Dedifferentiated amniotic fluid mesenchymal stem cell (primary cell): ENCODE measurements around the gene ZNF319.
"Not testable (repeated sequence)": the region's sequence is repeated elsewhere in the genome, so short reads cannot be mapped to it uniquely, and the experiment has no call there.

Source experiments
- DNase-seq: peaks from one replicate; pipeline ENCODE4 v3.0.0-alpha.2; 2016; ENCODE audit errors: extremely low spot score

The ZNF319 gene

DNA sequence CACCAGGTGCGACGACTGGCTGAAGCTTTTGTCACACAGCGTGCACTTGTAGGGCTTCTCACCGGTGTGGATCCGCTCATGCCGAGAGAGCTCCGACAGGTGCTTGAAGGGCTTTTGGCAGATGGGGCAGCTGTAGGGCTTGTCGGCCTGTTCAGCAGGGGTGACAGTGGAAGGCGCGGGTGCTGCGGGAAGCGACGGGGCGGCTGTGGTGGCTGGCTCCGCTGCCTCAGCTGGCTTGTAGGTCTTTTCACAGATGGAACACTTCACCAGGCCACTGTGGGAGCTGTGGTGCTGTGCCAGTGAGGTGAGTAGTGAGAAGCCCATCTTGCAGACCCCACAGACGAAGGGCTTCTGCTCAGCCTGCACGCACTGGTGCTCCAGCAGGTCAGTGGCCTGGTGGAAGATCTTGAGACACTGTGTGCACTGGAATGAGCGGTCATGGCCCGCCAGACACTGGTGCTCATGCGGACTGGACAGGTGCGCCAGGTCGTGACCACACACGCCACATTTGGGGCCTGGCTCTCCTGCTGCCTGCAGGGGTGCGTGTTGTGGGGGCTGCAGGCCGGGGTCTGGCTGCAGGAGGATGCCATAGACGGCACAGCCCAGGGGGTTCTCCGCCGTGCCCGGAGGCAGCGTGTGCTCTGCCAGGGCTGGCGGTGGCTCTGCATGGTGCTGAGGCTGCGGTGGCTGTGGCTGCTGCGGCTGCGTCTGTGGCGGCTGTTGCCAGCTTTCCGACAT lies 2.8 kb downstream of the ZNF319 start:
- no peak for DNase-seq

DNA sequence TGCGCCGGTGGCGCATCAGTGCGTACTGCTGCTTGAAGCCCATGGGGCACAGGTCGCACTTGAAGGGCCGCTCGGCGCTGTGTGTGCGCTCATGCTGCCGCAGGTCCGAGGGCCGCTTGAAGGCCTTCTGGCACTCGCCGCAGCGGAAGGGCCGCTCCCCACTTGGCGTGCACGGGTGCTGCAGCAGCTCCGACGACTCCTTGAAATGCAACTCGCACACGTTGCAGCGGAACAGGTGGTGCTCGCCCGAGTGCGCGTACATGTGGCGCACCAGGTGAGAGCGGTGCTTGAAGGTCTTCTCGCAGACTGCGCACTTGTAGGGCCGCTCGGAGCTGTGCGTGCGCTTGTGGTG lies 3.3 kb downstream of the ZNF319 start:
- DNase-seq: no peak

DNA sequence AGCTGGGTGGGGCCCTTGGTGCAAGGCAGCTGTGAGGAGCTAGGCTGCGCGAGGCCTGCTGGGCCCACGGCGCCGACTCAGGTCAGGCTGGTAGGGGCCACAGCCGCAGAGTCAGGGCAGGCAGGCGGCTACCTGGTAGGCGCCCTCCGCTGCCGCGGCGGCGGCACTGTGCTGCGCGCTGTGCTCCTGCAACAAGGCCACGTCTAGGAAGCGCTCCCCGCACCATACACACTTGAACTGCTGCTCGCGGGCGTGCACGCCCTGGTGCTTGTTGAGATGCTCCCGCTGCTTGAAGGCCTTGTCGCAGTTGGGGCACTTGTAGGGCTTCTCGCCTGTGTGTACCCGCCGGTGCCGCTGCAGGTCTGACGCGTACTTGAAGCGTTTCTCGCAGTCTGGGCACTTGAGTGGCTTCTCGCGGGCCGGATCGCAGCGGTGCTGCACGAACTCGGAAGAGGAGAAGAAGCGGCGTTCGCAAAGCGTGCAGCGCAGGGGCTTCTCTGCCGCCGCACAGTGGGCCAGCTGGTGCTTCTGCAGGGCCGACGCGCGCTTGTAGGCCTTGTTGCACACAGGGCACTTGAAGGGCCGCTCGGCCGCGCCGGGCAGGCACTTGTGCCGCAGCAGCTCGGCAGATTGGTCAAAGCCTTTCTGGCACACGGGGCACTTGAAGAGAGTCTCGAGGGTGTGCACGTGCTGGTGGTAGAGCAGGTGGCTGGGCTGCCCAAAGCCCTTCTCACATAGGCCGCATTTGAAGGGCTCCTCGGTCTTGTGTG lies 3.9 kb downstream of the ZNF319 start:
- no peak for DNase-seq

DNA sequence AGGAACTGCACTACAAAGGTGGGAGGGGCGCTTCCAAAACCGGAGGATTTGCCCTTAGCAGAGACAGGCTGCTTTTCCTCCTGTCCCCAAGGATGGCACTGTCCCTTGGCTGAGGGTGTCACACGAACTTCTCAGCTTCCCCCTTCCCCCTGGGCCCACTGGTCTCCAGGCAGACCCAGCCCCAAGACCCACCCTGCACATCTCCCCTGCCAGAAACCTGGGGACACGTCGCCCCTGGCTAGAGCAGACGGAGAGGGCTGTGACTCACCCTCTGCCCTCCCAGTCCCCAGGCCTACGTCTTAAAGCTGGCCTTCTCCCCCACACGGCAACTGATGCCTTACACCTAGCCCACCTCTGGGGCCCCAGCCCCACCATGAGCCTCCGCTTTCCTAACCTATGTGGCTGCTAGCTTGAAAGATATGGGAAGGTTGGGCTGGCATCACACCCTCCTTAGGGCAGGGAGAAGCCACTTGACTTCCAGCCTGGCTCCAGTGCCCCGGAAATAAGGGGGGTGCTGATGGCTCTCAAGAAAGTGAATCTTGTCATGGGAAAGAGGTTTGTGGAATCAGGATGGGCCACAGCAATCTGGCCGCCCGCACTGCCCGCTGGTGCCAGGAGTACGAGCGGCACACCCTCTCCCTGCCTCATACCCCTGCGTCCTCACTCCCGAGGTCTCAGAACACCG lies 4.6 kb downstream of the ZNF319 start:
- DNase-seq: no peak

DNA sequence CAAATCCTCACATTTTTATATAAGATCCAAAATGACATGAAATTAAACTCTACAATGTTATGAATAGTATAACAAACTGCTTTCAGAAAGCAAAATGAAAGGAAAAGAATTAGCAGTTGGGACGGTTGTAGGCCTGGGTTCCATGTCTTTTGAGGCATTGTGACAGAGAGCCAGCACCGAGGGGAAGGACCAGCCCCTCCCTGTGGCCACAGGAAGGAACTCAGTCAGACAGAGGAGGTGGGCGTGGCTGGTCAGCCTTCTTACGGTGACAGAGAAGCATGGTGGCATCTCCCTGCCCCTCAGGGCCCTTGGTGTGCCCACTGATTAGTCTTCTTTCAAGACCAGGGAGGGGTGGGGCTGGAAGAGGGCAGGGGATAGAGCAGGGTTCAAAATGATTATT lies 5.7 kb downstream of the ZNF319 start:
- DNase-seq: no peak

DNA sequence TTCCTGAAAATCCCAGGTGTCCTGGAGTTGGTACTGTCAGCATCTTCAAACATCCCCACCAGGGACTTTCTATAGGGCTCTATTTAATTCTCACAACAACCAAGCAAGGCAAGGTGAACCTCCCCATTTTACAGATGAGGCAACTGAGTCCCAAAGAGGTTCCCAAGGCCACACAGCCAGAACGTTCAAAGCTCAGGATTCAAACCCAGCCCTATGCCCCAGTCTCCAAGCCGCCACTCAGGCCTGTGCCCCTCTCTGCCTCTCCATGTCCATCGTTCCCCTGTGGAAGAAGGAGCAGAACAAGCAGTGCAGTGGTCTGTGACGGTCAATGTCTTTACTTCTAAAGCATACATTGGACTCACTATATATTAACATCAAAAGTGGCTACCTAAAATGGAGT lies 6.1 kb downstream of the ZNF319 start:
- no peak for DNase-seq

DNA sequence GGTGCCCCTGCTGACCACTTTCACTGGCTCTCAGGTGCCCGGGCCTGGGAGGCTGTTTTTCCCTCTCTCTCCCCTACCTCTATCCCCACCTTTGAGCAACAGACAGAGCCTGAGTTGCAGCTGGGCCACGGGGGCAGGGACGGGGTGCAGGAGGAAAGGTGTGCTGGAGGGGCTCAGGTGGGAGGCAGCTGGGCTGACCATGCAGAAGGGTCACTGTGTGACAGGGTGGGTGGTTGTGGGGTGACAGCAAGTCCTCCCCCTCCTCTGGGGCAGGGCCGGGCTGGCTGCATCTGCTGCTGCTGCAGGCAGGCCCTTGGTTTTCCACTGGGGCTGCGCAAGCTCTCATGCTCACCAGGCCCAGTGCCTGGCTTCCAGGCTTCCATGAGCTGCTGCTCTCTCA lies 6.6 kb downstream of the ZNF319 start:
- no peak for DNase-seq

DNA sequence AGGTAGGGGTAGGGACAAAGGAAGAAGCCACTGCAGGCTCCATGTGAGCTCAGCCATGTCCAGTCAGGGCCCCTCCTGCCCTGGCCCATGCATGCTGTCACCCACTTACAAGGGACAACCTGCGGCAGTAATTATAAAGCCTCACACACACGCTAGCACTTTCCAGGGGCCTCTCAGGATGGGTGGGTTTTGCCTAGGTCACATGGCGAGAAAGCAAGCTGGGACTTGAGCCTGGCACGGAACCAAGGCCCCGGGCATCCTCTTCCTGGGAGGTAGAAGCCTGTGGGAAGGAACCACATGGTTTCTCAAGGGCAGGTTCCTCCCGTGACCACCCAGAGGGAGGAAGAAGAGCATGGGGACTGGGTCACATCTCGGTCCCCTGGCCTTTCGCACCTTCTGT lies 7.0 kb downstream of the ZNF319 start:
- DNase-seq: no peak

DNA sequence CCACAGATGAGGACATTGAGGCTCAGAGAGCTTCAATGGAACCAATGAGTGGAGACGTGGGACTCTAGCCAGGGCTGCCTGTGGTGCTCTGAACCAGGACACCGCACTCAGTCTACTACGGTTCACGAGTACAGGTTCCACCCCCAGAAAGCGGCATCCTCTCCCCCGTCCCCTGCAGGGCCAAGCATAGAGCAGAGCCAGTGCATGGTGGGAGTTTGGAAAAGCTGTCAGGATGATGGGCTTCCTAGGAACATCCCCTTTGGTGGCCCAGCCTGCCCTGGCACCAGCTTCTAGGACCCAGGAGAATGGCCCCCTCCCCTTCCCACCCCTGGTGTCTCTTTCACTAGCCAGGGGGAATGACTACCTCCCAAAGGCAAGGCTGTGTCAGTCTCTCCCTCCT lies 8.4 kb downstream of the ZNF319 start:
- DNase-seq: no peak

DNA sequence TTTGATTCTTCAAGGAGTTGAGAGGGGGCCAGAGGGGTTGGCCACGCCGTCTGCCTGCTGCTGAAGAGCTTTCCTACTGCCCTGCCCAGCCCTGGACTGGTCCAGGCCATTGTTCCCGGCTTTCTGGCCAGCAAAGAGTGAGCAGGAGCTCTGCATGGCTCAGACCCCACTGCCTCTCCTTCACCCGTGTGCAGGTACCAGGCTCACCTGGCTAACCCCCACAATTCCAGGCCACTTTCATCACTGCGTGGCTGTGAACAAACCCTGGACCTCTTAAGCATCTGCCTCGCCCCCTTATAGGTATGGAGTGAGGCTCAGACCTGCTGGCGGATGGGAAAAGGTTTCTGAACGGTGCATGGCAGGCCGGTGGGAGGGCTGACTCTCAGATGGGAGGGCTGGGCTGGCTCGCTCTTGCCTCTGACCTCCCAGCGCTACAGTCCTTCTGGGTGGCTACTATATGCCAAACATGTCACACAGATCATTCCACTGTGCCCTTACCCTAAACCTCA lies 8.9 kb downstream of the ZNF319 start:
- no peak for DNase-seq

DNA sequence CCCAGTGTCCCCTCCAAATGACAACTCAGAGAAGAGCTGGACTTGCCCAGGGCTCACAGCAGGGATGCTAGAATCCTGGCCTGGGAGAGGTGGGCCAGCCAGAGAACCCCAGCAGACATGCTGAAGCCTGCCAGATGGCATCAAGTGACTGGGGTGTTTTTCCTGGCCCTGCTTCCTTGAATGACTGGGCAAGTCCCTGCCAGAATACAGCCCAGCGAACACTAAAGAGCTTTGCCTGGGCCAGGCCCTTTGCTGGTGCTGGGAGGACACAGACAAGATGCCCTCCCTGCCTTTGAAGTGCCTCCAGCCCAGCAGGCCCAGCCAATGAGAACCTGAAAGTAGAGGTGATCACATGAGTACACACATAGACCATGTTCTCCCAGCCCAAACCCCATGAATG lies 11.5 kb downstream of the ZNF319 start:
- no peak for DNase-seq

DNA sequence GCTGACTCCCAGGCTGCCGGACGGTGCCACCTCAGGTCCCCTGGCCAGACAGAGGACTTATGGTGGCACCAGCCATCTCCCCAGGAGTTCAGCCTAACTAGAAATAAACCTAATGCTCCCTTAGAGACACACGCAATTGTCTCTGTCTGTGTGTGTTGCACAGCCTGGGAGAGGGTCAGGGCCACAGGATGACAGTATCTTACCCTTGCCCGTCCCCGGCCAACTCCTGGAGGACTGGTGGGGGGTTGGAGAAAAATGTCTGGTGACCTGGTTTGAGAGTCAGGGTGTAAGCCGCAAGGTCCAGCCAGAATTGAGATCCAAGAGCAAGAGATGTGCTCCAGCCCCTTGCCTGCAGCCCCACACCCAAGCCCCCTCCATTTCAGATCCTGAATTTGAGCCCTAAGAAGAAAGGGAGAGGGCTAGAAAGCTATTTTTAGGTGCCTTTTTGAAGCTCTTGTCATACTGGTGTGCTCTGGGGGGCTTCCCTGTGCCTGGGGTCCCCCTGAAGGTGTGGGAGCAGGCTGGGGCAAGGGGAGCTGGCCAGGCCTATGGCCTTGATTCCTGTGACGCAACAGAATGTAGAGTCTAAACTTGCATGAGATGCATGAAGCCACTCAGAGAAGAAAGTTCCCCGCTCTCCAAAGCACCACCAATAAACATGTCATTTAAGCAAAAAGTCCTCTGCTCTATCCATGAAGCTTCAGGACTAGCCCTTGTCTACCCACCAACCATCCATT lies 12.9 kb downstream of the ZNF319 start:
- DNase-seq: no peak

DNA sequence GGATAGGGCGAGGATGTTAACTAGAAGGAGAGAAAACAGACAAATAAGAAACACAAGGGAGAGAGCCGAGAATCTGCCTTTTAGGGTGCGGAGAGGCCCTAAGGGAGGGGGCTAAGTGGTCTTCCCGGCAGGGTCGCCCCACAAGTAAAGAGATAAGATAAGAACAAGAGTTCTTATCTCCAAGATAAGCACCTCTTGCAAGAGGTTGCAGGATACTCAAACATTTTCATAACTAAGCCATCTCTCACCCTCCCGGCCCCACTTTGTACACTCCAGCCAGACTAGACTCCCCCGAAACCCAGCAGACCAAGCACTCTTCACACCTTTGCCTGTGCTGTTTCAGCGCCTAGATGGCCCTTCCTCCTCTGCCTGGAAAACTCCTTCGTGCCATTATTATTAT lies 14.3 kb downstream of the ZNF319 start:
- DNase-seq: no peak

DNA sequence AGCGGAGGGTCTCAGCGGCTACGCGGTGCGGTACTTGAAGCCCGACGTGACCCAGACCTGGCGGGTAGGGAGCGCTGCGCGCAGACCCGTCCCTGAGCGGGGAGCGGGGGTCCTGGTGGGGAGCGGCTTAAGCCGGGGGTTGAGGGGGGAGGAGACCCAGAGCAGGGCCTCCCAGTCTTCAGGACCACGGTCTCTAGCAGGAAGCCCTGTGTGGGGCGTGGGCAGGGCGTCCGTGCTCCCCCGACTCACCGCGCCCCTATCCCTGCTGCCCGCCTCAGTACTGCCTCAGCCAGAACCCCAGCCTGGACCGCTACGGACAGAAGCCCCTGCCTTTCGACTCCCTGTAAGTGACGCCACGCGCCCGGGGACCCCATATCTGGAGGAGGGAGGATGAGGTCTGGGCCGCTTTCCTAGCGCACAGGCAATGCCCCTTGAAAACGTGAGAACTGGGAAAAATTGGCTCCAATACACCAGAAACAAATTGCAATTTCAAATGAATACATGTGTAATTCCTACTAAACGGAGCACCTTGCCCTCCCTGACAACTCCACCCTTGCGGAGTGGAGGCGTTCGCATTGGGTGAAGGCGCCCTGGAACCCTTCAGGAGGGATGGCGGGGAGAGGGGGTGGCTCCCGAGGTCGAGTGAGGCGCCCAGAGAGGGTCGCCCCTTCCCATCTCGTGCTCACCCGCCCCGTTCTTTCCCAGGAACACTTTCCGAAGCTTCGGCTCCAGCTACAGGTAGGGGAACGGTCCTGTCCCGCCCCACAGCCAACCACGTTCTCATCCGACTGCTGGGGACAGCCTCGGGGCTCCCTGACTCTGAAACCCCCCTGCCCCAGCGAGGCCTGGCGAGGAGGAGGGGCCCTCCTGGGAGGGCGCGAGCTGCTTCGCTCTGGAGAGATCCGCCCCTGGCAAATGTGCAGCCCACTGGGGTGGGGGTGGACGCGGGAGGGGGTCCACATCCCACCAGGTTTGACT lies 15.0 kb downstream of the ZNF319 start:
- DNase-seq: no peak

DNA sequence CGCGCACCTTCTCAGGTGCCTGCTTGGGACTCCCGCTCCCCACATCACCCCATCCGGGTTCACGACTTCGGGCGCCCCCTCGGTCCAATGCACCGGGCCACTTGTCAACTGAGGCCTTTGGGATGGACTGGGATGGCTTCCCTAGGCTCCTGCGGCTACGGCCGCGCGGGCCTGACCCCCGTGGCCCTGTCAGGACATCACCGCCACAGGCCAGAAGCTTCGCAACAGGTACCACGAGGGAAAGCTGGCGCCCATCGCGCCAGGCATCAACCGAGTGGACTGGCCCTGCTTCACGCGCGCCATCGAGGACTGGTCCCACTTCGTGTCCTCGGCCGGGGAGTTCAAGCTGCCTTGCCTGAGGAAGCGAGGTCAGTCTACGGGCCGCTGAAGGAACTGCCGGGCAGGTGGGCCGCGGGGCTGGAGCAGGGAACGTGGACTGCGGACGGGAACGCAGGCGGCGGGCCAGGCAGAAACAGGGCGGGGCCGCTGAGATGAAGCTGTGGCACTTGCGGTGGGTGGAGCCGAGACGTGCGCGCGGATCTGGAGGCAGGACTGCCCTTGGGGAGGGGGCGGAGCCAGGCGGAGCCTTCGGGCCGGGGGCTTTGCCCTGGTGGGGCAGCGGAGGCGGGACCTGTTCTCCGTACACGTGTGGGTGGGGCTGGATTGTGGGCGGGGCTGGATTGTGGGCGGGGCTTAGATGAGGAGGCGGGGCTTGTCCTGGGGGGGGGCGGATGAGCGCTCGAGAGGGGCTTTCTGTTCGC lies 15.8 kb downstream of the ZNF319 start:
- DNase-seq: no peak

DNA sequence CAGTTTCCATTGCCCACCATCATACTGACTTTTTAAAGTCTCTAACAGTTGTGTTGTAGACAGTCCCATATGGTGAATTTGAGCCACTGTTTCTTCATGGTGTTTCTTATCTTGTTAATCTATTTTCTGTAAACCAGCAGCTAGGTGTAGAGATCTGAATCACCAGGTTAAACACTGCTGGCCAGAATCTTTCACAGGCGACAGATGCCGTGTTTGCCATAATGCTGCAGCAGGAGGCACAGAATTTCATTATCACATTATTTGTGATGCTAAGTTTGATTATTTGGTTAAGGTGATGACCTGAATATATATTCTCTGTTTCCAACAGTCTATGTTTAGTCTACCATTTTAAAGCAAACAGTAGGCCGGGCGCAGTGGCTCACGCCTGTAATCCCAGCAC lies 18.1 kb downstream of the ZNF319 start:
- no peak for DNase-seq

DNA sequence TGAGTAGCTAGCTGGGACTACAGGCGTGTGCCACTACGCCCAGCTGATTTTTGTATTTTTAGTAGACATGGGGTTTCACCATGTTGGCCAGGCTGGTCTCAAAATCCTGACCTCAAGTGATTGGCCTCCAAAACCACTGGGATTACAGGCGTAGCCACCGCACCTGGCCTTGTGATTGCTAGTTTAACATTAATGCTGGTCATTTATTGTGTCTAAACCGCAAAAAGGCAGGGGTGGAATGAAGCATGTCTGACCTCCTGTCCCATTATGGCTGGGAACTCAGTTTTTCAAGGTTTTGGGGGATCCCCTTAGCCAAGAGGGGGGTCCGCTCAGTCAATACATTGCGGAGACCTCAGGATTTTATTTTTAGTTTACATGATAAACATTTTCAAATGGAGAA lies 18.8 kb downstream of the ZNF319 start:
- no peak for DNase-seq

DNA sequence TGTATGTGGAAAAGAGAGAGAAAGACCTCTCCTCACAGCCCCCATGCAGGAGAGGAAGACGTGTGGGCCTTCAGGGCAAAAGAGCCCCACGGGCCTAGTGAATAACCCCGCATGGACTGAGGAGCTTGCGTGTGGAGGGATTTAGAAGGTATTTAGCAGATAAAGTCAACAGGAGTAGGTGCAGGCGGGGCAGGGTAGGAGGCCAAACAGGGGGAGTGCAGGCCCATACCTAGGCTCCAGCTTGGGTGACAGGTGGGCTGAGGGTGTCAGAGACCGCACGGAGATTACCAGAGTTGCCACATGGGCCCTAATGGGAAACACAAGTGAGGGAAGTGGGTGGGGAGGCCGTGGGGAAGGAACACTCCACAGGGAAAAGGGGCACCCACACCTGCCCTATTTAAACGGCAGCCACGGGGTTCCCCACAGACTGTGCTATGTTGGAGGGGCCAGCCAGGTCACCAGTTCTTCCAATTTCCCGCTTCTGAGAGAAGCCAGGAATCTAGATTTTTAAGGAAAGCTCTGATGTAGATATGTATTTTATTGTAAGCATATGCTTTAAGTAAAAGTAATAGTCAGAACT lies 21.4 kb downstream of the ZNF319 start:
- no peak for DNase-seq

DNA sequence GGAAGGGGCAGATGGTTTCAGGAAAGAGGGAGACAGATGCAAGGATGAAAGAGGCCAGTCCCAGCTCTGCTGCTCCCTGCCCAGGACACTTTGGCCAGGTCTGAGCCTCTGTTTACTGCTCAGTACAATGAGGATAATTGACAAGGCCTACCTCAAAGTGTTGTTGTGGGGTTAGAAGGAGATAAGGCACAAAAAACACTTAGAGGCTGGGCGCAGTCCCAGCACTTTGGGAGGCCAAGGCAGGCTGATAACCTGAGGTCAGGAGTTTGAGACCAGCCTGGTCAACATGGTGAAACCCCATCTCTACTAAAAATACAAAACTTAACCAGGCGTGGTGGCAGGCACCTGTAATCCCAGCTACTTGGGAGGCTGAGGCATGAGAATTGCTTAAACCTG lies 22.4 kb downstream of the ZNF319 start:
- not testable (repeated sequence) for DNase-seq
